ENCODE data around the gene P4HA3. TPM values are rescaled to one million over a fixed set of nuclear protein-coding genes. Genes with fewer than 3 reads are reported as not detected.

The P4HA3 gene
- total RNA-seq, 4 donors from 2014 or later, result 0.42 TPM; not detected in 3

GRCh38 chr11:74325649-74326645, 14.5 kb upstream of the P4HA3 start:
- Histone ChIP-seq H3K4me3 (no peak overlapping the region), H3K27ac (no peak overlapping the region), H3K36me3 (no peaks in the 10 kb centered on the region), H3K9me3 (no peaks in the 10 kb centered on the region), H3K27me3 (no peaks in the 10 kb centered on the region), H3K4me1 (peaks cover 25% of the 10 kb centered on the region)
- 41% methylated on average over 7 of the region's 7 CpGs for WGBS
- no peak for TF ChIP-seq EP300 (IDR thresholded peaks at IDR 0.05)
- TF ChIP-seq POLR2AphosphoS5 (IDR thresholded peaks at IDR 0.05), result peak in 1 of 3 donors; percentile 17
- peak; percentile 81 to 88 for DNase-seq (ENCODE audit: low spot score in 2 of 2)

- no peaks in the 10 kb centered on the region for H3K9me3 ChIP-seq
- H3K36me3 ChIP-seq, result no peaks in the 10 kb centered on the region
- peaks cover 25% of the 10 kb centered on the region for H3K4me1 ChIP-seq
- DNase-seq (ENCODE audit: low spot score in 2 of 2), result no peak
- no peak overlapping the region for H3K27ac ChIP-seq
- WGBS, result 68% methylated on average over 1 of the region's 2 CpGs
- no peaks in the 10 kb centered on the region for H3K27me3 ChIP-seq
- H3K4me3 ChIP-seq, result no peak overlapping the region
- TF ChIP-seq POLR2A (IDR thresholded peaks at IDR 0.05) (no peak), EP300 (IDR thresholded peaks at IDR 0.05) (no peak), POLR2AphosphoS5 (IDR thresholded peaks at IDR 0.05) (no peak), CTCF (IDR thresholded peaks at IDR 0.05) (no peak)
Observed at GRCh38 chr11:74322667-74323066, 11.2 kb upstream of the P4HA3 start.

GRCh38 chr11:74321487-74322188, 10.2 kb upstream of the P4HA3 start:
- 24% methylated on average over 10 of the region's 10 CpGs for WGBS
- TF ChIP-seq CTCF (IDR thresholded peaks at IDR 0.05) (peak in 1 of 2 donors; percentile 19), POLR2A (IDR thresholded peaks at IDR 0.05) (no peak)
- no peak for DNase-seq (ENCODE audit: low spot score in 2 of 2)
- no peaks in the 10 kb centered on the region for H3K9me3 ChIP-seq
- peaks cover 21% of the 10 kb centered on the region for H3K4me1 ChIP-seq
- H3K4me3 ChIP-seq, result no peak overlapping the region
- H3K27me3 ChIP-seq, result no peaks in the 10 kb centered on the region
- H3K27ac ChIP-seq, result no peak overlapping the region
- no peaks in the 10 kb centered on the region for H3K36me3 ChIP-seq

GRCh38 chr11:74320538-74320937, 9.1 kb upstream of the P4HA3 start:
- H3K4me3 ChIP-seq, result no peak overlapping the region
- WGBS, result 61% methylated on average over 2 of the region's 2 CpGs
- DNase-seq (ENCODE audit: low spot score in 2 of 2), result no peak
- H3K27ac ChIP-seq, result no peak overlapping the region
- H3K27me3 ChIP-seq, result no peaks in the 10 kb centered on the region
- no peaks in the 10 kb centered on the region for H3K9me3 ChIP-seq
- no peaks in the 10 kb centered on the region for H3K36me3 ChIP-seq
- H3K4me1 ChIP-seq, result peaks cover 10% of the 10 kb centered on the region
- TF ChIP-seq CTCF (IDR thresholded peaks at IDR 0.05), result no peak
- TF ChIP-seq POLR2A (IDR thresholded peaks at IDR 0.05), result no peak
- no peak for TF ChIP-seq POLR2AphosphoS5 (IDR thresholded peaks at IDR 0.05)
- TF ChIP-seq EP300 (IDR thresholded peaks at IDR 0.05), result no peak

GRCh38 chr11:74319139-74319816, 7.8 kb upstream of the P4HA3 start:
- TF ChIP-seq CTCF (IDR thresholded peaks at IDR 0.05) (no peak), EP300 (IDR thresholded peaks at IDR 0.05) (no peak), POLR2A (IDR thresholded peaks at IDR 0.05) (no peak), POLR2AphosphoS5 (IDR thresholded peaks at IDR 0.05) (no peak)
- Histone ChIP-seq H3K36me3 (no peaks in the 10 kb centered on the region), H3K4me1 (peaks cover 7% of the 10 kb centered on the region), H3K27me3 (no peaks in the 10 kb centered on the region), H3K4me3 (no peak overlapping the region), H3K9me3 (no peaks in the 10 kb centered on the region), H3K27ac (no peak overlapping the region)
- no peak for DNase-seq (ENCODE audit: low spot score in 2 of 2)
- 54% methylated on average over 5 of the region's 5 CpGs for WGBS

Measured in suprapubic skin (tissue), 4 donors.